Lung (tissue), 12 donors: ENCODE measurements around the gene TET2. TPM values are rescaled to one million over a fixed set of nuclear protein-coding genes. Genes with fewer than 3 reads are reported as not detected.

ENCODE experiments used
- ATAC-seq: fragments of 200-7000 bp; cut with Tn5 transposase; one replicate; pipeline ENCODE4 v1.9.1; 2020; ENCODE audit warnings: moderate number of reproducible peaks; ENCODE audit not compliant: insufficient read depth, low FRiP score
- DNase-seq, 3 donors: peaks; one replicate each; pipeline ENCODE4 v3.0.0-alpha.2; 2013 to 2017
- H3K27ac ChIP-seq, 2 donors: one replicate each; pipeline ENCODE4 v1.5.1; 2013; ENCODE audit warnings: mild to moderate bottlenecking in 2 of 2, moderate library complexity in 2 of 2, control low read depth in 1 of 2, inconsistent platforms in 1 of 2, low read depth in 1 of 2, low read length in 1 of 2
- H3K27me3 ChIP-seq, 3 donors: one replicate each; pipeline ENCODE4 v1.5.1; 2013; ENCODE audit warnings: low read length in 2 of 3; ENCODE audit not compliant: control insufficient read depth in 3 of 3, insufficient read depth in 3 of 3
- H3K36me3 ChIP-seq, 4 donors: one replicate each; pipeline ENCODE4 v1.5.1; 2013; ENCODE audit warnings: low read length in 4 of 4, mild to moderate bottlenecking in 1 of 4, moderate library complexity in 1 of 4; ENCODE audit not compliant: control insufficient read depth in 4 of 4, insufficient read depth in 4 of 4
- H3K4me1 ChIP-seq, 5 donors: one replicate each; pipeline ENCODE4 v1.5.1; 2013; ENCODE audit warnings: low read length in 5 of 5, mild to moderate bottlenecking in 2 of 5, moderate library complexity in 1 of 5; ENCODE audit not compliant: control insufficient read depth in 5 of 5, insufficient read depth in 5 of 5
- H3K4me3 ChIP-seq: one replicate; pipeline ENCODE4 v1.5.1; 2013; ENCODE audit warnings: mild to moderate bottlenecking, control low read depth, moderate library complexity
- H3K9ac ChIP-seq, 2 donors: one replicate each; pipeline ENCODE4 v1.5.1; 2013; ENCODE audit warnings: low read length in 2 of 2, control low read depth in 1 of 2; ENCODE audit not compliant: insufficient read depth in 1 of 2
- H3K9me3 ChIP-seq, 4 donors: one replicate each; pipeline ENCODE4 v1.5.1; 2013; ENCODE audit warnings: low read length in 3 of 4, mild to moderate bottlenecking in 1 of 4, moderate library complexity in 1 of 4; ENCODE audit not compliant: control insufficient read depth in 4 of 4, insufficient read depth in 3 of 4
- WGBS, 2 donors: extraction: QIAGEN DNeasy Blood & Tissue Kit; methylation state at CpG; one replicate each; pipeline ENCODE4 v1.1.7; 2013; 5-methylcytosine and 5-hydroxymethylcytosine counted together
- polyA plus RNA-seq, 2 donors: library from polyadenylated mRNA; stranded (reverse); fragments of 200-250 nt; gene quantifications; one replicate each; pipeline ENCODE4 v1.2.1, GENCODE V29; 2013
- total RNA-seq, 2 donors: library from RNA; depleted of rRNA in 1 of 2; stranded (reverse); fragments of >200 nt in 1 of 2; gene quantifications; one replicate each; pipeline ENCODE4 v1.2.1, GENCODE V29; 2014 to 2021
- TF ChIP-seq, protein P1 (sequence below): IDR thresholded peaks from 2 replicates; pipeline ENCODE4 v1.5.1; 2012; ENCODE audit warnings: mild to moderate bottlenecking; ENCODE audit errors: control extremely low read depth, extremely low read depth
- donor health status: control.
- donor health status: control.
- donor health status: Bipolar disorder and iron deficiency.
- donor health status: healthy.
- donor health status: DM: yes; HTN: yes; CAD: no.

The TET2 gene
- total and polyA plus RNA-seq, 4 donors = 4.1 to 72.2 (median 16.5) TPM

DNA sequence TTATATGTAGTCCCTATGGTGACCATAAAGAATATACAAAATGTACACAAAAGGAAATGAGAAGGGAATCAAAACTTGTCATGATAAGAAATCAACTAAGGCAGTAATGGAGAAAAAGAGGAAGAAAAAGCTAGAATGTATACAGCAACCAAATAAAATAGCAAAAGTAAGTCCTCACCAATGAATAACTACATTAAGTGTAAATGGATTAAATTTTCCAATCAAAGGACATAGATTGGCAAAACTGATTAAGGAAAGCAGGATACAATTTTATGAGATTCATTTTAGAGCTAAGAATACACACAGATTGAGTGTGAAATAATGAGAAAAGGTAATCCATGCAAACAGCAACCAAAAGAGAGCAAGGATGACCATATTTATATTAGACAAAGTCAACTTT lies 157.4 kb downstream of the TET2 start:
- Histone ChIP-seq H3K4me3 (no peak overlapping the region), H3K36me3 (no peaks in the 10 kb centered on the region), H3K27me3 (no peaks in the 10 kb centered on the region), H3K27ac (no peak overlapping the region), H3K9ac (no peak overlapping the region), H3K4me1 (no peaks in the 10 kb centered on the region), H3K9me3 (peaks cover 0 to 9% (median 4%) of the 10 kb centered on the region in 4 donors)
- DNase-seq = no peak
- TF ChIP-seq, protein P1, sequence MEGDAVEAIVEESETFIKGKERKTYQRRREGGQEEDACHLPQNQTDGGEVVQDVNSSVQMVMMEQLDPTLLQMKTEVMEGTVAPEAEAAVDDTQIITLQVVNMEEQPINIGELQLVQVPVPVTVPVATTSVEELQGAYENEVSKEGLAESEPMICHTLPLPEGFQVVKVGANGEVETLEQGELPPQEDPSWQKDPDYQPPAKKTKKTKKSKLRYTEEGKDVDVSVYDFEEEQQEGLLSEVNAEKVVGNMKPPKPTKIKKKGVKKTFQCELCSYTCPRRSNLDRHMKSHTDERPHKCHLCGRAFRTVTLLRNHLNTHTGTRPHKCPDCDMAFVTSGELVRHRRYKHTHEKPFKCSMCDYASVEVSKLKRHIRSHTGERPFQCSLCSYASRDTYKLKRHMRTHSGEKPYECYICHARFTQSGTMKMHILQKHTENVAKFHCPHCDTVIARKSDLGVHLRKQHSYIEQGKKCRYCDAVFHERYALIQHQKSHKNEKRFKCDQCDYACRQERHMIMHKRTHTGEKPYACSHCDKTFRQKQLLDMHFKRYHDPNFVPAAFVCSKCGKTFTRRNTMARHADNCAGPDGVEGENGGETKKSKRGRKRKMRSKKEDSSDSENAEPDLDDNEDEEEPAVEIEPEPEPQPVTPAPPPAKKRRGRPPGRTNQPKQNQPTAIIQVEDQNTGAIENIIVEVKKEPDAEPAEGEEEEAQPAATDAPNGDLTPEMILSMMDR = no peak
- no peak for ATAC-seq

DNA sequence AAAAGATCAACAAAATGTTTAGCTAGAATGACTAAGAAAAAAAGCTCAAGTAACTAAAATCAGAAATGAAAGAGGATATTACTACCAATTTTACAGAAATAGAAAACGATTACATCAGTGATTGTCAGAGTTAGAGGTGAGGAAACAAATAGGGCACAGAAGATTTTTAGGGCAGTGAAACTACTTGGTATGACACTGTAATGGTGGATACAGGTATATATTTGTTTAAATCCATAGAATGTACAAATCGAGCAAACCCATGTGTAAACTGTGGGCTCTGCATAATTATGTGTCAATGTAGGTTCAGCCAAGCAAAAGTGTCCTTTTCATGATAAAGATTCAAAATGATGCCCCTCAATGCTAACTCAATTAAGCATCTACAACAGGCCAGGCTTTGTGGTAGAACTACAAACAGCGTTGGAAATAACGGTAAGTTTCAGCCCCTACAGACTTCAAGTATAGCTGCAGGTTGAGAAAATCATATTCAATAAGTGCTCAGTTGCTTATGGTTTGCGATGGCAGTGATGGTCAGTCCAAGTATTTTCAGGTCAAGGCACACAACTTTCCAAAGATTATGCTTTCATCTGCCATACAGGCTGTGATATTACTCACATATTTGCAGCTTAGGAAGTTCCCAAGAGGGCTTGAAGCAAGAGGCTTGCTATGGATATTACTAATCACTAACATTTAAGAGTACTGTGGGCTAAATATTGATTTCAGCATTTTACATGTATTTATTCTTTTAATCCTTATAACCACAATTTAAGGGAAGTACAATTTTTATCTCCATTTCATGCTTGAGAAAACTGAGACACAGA lies 158.6 kb downstream of the TET2 start:
- H3K4me3 ChIP-seq = no peak overlapping the region
- no peak for DNase-seq
- 78 to 85% methylated on average over 5 of the region's 5 CpGs for WGBS, 2 donors

DNA sequence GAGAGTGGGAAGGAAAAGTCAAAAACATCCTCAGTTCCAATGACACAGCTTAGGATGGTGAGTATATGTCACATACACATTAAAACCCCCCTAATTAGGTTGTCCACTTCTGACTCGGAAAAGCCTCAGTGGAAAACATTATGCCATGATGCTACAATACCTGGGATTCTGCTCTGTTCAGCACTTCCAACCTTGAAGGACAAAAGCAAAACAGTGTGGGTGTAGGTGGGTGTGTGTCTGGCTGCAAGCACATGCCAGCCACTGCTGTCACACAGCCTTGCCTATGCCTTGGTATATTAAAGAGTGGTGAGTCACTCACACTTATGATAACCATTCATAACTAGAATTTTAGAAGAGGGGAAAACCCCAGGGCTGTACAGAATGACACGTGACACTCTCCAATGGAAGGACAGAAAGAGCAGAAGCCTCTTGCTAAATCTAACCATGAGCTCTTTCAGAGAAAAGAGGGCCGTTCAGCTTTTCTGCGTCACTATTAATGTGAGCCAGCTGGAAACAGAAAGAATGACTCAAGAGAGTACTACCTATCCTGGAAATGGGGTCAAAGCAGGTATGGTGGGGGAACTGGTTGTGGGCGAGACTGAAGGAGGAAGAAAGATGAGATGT lies 159.6 kb downstream of the TET2 start:
- H3K27ac ChIP-seq = no peak overlapping the region
- H3K27me3 ChIP-seq = no peaks in the 10 kb centered on the region
- TF ChIP-seq, protein P1 = no peak
- no peak overlapping the region for H3K9ac ChIP-seq
- ATAC-seq = peak; percentile 87
- 56 to 73% methylated on average over 5 of the region's 5 CpGs for WGBS, 2 donors
- no peak for DNase-seq
- H3K4me3 ChIP-seq = no peak overlapping the region
- H3K4me1 ChIP-seq = no peaks in the 10 kb centered on the region
- H3K36me3 ChIP-seq = no peaks in the 10 kb centered on the region
- peaks cover 0 to 9% (median under 1%) of the 10 kb centered on the region in 4 donors for H3K9me3 ChIP-seq

More for the DNA sequence above, 158.6 kb downstream of the TET2 start:
- Histone ChIP-seq H3K36me3 (no peaks in the 10 kb centered on the region), H3K27ac (no peak overlapping the region), H3K4me1 (no peaks in the 10 kb centered on the region), H3K27me3 (no peaks in the 10 kb centered on the region), H3K9ac (no peak overlapping the region), H3K9me3 (peaks cover 0 to 9% (median under 1%) of the 10 kb centered on the region in 4 donors)
- ATAC-seq = no peak
- TF ChIP-seq, protein P1 = no peak
